ENCODE results near the gene NEDD4L. TPM values are rescaled to one million over a fixed set of nuclear protein-coding genes. Genes with fewer than 3 reads are reported as not detected.

The NEDD4L gene
- total RNA-seq, 1 donor from 2014 or later = 162 TPM

GRCh38 chr18:58381676-58382411 is 337.8 kb downstream of the NEDD4L start:
- Mint-ChIP-seq H3K4me1 (ENCODE audit: low read depth) (no peaks in the 10 kb centered on the region), H3K36me3 (ENCODE audit: insufficient read depth) (peaks cover 36% of the 10 kb centered on the region), H3K4me3 (ENCODE audit: low read depth) (no peak overlapping the region), H3K9me3 (ENCODE audit: low read depth) (no peaks in the 10 kb centered on the region), H3K27me3 (no peaks in the 10 kb centered on the region), H3K27ac (no peak overlapping the region)
- DNase-seq (ENCODE audit: low spot score, unreplicated experiment) = no peak
- TF ChIP-seq, protein P1, sequence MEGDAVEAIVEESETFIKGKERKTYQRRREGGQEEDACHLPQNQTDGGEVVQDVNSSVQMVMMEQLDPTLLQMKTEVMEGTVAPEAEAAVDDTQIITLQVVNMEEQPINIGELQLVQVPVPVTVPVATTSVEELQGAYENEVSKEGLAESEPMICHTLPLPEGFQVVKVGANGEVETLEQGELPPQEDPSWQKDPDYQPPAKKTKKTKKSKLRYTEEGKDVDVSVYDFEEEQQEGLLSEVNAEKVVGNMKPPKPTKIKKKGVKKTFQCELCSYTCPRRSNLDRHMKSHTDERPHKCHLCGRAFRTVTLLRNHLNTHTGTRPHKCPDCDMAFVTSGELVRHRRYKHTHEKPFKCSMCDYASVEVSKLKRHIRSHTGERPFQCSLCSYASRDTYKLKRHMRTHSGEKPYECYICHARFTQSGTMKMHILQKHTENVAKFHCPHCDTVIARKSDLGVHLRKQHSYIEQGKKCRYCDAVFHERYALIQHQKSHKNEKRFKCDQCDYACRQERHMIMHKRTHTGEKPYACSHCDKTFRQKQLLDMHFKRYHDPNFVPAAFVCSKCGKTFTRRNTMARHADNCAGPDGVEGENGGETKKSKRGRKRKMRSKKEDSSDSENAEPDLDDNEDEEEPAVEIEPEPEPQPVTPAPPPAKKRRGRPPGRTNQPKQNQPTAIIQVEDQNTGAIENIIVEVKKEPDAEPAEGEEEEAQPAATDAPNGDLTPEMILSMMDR (IDR thresholded peaks at IDR 0.05; ENCODE audit: unreplicated experiment) = no peak

DNA sequence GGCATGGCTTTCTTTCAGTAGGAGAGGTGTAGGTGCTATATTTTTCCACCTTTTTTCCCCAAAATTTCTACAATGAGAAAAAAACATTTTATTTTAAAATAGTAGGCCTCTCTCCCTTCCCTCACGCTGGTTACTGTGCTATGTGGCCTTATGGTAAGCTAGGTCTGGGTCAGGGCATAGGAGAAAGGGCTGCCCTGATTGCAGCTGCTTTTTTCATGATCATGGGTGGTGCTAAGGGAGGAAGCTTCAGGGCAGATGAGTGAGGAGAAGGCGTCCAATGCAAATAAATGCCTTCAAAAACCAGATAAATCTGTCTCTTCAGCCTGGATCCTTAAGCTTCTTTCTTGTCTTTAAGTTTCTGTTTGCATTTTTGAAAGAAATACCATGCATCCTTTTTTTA is 338.4 kb downstream of the NEDD4L start:
- Mint-ChIP-seq H3K4me3 (ENCODE audit: low read depth) (no peak overlapping the region), H3K27me3 (no peaks in the 10 kb centered on the region), H3K36me3 (ENCODE audit: insufficient read depth) (peaks cover 35% of the 10 kb centered on the region), H3K4me1 (ENCODE audit: low read depth) (no peaks in the 10 kb centered on the region), H3K9me3 (ENCODE audit: low read depth) (no peaks in the 10 kb centered on the region), H3K27ac (no peak overlapping the region)
- TF ChIP-seq, protein P1 (IDR thresholded peaks at IDR 0.05; ENCODE audit: unreplicated experiment) = no peak
- no peak for DNase-seq (ENCODE audit: low spot score, unreplicated experiment)

DNA sequence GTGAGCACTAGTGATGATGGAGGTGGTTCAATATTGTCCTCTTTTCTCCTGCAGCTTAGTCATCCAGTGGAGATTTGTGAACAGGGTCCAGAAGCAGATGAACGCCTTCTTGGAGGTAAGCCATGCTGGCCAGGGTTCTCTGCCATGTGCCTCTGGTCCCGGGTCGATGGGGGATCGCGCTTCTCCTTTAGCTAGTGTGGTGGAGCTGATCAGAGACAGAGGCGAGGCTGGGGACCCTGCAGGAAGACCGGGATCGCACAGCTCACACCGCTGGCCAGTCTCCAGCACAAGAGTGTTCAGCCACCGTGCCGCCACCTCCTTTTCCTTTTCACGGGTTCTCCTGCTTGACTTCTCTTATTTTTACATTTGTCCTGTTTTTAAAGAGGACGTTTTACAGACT is 341.4 kb downstream of the NEDD4L start:
- TF ChIP-seq, protein P1 (IDR thresholded peaks at IDR 0.05; ENCODE audit: unreplicated experiment) = no peak
- Mint-ChIP-seq H3K4me1 (ENCODE audit: low read depth) (no peaks in the 10 kb centered on the region), H3K4me3 (ENCODE audit: low read depth) (no peak overlapping the region), H3K9me3 (ENCODE audit: low read depth) (no peaks in the 10 kb centered on the region), H3K27ac (no peak overlapping the region), H3K36me3 (ENCODE audit: insufficient read depth) (peaks cover 50% of the 10 kb centered on the region), H3K27me3 (no peaks in the 10 kb centered on the region)
- no peak for DNase-seq (ENCODE audit: low spot score, unreplicated experiment)

DNA sequence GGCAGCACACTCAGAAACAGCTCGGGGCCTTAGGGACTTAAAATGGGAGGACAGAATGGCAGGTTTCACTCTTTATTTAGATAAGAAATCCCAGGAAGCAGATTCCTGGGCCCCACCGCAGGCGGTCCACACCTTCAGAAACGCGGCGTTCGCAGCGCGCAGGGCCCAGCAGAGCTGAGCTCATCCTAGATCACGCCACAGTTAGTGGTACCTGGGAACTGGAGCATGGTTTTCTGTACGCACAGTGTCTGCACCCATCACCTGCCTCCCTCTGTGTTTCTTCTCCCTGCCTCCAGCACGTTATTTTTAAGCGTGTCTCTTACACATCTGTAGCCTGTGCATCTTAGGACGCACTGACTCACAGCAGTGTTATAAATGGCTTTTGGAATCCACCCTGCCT is 342.8 kb downstream of the NEDD4L start:
- no peak overlapping the region for H3K27ac Mint-ChIP-seq
- DNase-seq (ENCODE audit: low spot score, unreplicated experiment) = no peak
- peaks cover 52% of the 10 kb centered on the region for H3K36me3 Mint-ChIP-seq (ENCODE audit: insufficient read depth)
- TF ChIP-seq, protein P1 (IDR thresholded peaks at IDR 0.05; ENCODE audit: unreplicated experiment) = no peak
- no peaks in the 10 kb centered on the region for H3K4me1 Mint-ChIP-seq (ENCODE audit: low read depth)
- H3K27me3 Mint-ChIP-seq = no peaks in the 10 kb centered on the region
- H3K4me3 Mint-ChIP-seq (ENCODE audit: low read depth) = no peak overlapping the region
- no peaks in the 10 kb centered on the region for H3K9me3 Mint-ChIP-seq (ENCODE audit: low read depth)

DNA sequence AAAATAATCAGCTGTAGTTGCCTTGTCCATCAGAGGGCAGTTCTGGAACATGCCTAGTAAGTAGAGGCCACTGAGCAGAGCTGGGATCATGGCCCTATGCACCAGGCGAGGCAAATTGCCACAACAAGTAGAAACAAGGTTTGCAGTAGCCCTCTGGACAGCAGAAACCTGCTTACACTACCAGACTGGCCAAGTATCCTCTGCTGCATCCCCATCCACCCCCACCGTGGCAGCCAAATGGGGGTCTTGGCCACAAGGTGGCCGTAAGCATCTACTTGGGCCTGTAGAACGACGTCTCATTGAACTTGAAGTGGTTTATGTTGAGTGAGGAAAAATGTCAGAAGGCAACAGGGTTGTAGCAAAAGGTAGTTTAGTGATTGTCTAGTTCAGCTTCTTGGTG is 343.7 kb downstream of the NEDD4L start:
- H3K9me3 Mint-ChIP-seq (ENCODE audit: low read depth) = no peaks in the 10 kb centered on the region
- H3K27me3 Mint-ChIP-seq = no peaks in the 10 kb centered on the region
- TF ChIP-seq, protein P1 (IDR thresholded peaks at IDR 0.05; ENCODE audit: unreplicated experiment) = no peak
- peak overlapping the region; percentile 43 for H3K27ac Mint-ChIP-seq
- peaks cover 56% of the 10 kb centered on the region for H3K36me3 Mint-ChIP-seq (ENCODE audit: insufficient read depth)
- H3K4me3 Mint-ChIP-seq (ENCODE audit: low read depth) = no peak overlapping the region
- no peaks in the 10 kb centered on the region for H3K4me1 Mint-ChIP-seq (ENCODE audit: low read depth)
- DNase-seq (ENCODE audit: low spot score, unreplicated experiment) = no peak
